Osteoblast (primary cell): ENCODE results near the gene XPOT. TPM values are rescaled to one million over a fixed set of nuclear protein-coding genes. Genes with fewer than 3 reads are reported as not detected.
"Not testable (repeated sequence)": the region's sequence is repeated elsewhere in the genome, so short reads cannot be mapped to it uniquely, and the experiment has no call there.

Experiments used
- DNase-seq: peaks from one replicate; pipeline ENCODE4 v3.0.0; 2011; ENCODE audit warnings: low spot score, mixed read lengths; ENCODE audit not compliant: insufficient read length; ENCODE audit errors: missing footprints
- H2AFZ ChIP-seq: 2 replicates; pipeline ENCODE4 v1.6.0; 2011; ENCODE audit warnings: mild to moderate bottlenecking, low read length
- H3K27ac ChIP-seq: 2 replicates; pipeline ENCODE4 v1.5.1; 2011; ENCODE audit warnings: mild to moderate bottlenecking, low read depth, low read length, moderate library complexity
- H3K27me3 ChIP-seq: 2 replicates; pipeline ENCODE4 v1.6.0; 2012; ENCODE audit warnings: mild to moderate bottlenecking, control low read depth, inconsistent platforms, low read length, moderate library complexity; ENCODE audit not compliant: insufficient read depth
- H3K36me3 ChIP-seq: 2 replicates; pipeline ENCODE4 v1.5.1; 2011; ENCODE audit warnings: mild to moderate bottlenecking, low read length, control low read depth, moderate library complexity; ENCODE audit not compliant: insufficient read depth
- H3K4me1 ChIP-seq: 2 replicates; pipeline ENCODE4 v1.5.1; 2011; ENCODE audit warnings: mild to moderate bottlenecking, low read length, control low read depth, moderate library complexity; ENCODE audit not compliant: insufficient read depth
- H3K4me2 ChIP-seq: 2 replicates; pipeline ENCODE4 v1.6.0; 2011; ENCODE audit warnings: mild to moderate bottlenecking, low read length; ENCODE audit not compliant: insufficient read depth
- H3K4me3 ChIP-seq: fragments of 200-600 bp; sonication (generic); 3 replicates; pipeline ENCODE4 v1.5.1; 2012; ENCODE audit warnings: mild to moderate bottlenecking, low read length, inconsistent platforms; ENCODE audit not compliant: insufficient read depth
- H3K79me2 ChIP-seq: 2 replicates; pipeline ENCODE4 v1.6.0; 2012; ENCODE audit warnings: mild to moderate bottlenecking, low read length, control low read depth, inconsistent platforms; ENCODE audit not compliant: insufficient read depth
- H3K9me3 ChIP-seq: 2 replicates; pipeline ENCODE4 v1.5.1; 2011; ENCODE audit warnings: low read depth, low read length, control low read depth
- H4K20me1 ChIP-seq: 2 replicates; pipeline ENCODE4 v1.6.0; 2012; ENCODE audit warnings: mild to moderate bottlenecking, low read length, control low read depth; ENCODE audit not compliant: insufficient read depth
- CTCF ChIP-seq: IDR thresholded peaks from 2 replicates; pipeline ENCODE4 v1.5.1; 2011; ENCODE audit warnings: mild to moderate bottlenecking, low read depth, low read length, moderate library complexity; ENCODE audit errors: extremely low read depth
- total RNA-seq: library from RNA; depleted of rRNA; stranded (reverse); fragments of >200 nt; gene quantifications from 2 replicates; pipeline ENCODE4 v1.2.3, GENCODE V29; 2012

XPOT gene, protein sequence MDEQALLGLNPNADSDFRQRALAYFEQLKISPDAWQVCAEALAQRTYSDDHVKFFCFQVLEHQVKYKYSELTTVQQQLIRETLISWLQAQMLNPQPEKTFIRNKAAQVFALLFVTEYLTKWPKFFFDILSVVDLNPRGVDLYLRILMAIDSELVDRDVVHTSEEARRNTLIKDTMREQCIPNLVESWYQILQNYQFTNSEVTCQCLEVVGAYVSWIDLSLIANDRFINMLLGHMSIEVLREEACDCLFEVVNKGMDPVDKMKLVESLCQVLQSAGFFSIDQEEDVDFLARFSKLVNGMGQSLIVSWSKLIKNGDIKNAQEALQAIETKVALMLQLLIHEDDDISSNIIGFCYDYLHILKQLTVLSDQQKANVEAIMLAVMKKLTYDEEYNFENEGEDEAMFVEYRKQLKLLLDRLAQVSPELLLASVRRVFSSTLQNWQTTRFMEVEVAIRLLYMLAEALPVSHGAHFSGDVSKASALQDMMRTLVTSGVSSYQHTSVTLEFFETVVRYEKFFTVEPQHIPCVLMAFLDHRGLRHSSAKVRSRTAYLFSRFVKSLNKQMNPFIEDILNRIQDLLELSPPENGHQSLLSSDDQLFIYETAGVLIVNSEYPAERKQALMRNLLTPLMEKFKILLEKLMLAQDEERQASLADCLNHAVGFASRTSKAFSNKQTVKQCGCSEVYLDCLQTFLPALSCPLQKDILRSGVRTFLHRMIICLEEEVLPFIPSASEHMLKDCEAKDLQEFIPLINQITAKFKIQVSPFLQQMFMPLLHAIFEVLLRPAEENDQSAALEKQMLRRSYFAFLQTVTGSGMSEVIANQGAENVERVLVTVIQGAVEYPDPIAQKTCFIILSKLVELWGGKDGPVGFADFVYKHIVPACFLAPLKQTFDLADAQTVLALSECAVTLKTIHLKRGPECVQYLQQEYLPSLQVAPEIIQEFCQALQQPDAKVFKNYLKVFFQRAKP
- 208 and 217 TPM in 2 replicates for total RNA-seq

GRCh38 chr12:64403707-64404469 is at the start of gene XPOT:
Gene XPOT, plus strand, starts transcription at chr12:64404392. Its CDS starts 5,644 bp downstream, at chr12:64410036.
- H3K4me2 ChIP-seq, result peak within 1 kb of the TSS; percentile 89
- peaks cover 25% of the 10 kb centered on the region for H3K4me1 ChIP-seq
- TF ChIP-seq CTCF, result no peak
- peaks cover 42% of the 10 kb centered on the region for H3K79me2 ChIP-seq
- H3K27me3 ChIP-seq, result no peaks in the 10 kb centered on the region
- peaks cover 4% of the 10 kb centered on the region for H3K36me3 ChIP-seq
- H4K20me1 ChIP-seq, result peaks cover 13% of the 10 kb centered on the region
- H3K9me3 ChIP-seq, result no peaks in the 10 kb centered on the region
- DNase-seq, result peak; percentile 98
- peak within 1 kb of the TSS; percentile 93 for H2AFZ ChIP-seq
- peak within 1 kb of the TSS; percentile 96 for H3K4me3 ChIP-seq
- H3K27ac ChIP-seq, result peak within 1 kb of the TSS; percentile 90

DNA sequence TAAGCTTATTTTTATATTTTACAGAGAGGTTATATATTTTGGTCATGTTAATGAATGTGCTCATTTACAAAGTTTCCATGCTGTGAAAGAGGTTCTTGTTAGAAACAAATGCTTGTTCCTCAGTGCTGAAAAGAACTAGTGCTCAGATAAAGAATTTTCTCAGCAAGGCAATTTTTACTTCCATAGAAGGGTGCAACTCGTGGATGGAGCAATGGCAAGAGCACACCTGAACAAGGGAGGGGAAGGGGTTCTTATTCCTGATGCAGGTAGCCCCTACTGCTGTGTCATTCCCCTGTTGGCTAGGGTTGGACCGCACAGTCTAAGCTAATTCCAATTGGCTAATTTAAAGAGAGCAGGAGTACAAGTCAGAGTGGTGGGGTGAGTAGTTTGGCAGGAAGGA is 48.0 kb upstream of the XPOT start:
- not testable (repeated sequence) for H3K27me3 ChIP-seq, H3K4me3 ChIP-seq, H2AFZ ChIP-seq, H3K4me2 ChIP-seq, H3K79me2 ChIP-seq, DNase-seq, H3K27ac ChIP-seq, H4K20me1 ChIP-seq, H3K36me3 ChIP-seq, H3K4me1 ChIP-seq, H3K9me3 ChIP-seq

DNA sequence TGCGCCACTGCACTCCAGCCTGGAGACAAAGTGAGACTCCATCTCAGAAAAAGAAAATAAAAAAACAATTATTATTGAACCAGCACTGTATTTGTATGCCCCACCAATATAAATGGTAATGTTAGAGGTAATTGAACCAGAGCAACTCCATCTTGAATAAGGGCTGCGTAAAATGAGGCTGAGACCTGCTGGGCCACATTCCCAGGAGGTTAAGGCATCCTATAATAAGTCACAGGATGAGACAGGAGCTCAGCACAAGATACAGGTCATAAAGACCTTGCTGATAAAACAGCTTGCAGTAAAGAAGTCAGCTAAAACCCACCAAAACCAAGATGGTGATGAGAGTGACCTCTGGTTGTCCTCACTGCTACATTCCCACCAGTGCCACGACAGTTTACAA is 43.0 kb upstream of the XPOT start:
- H3K4me3 ChIP-seq, H3K27me3 ChIP-seq, H3K9me3 ChIP-seq, H3K79me2 ChIP-seq, H2AFZ ChIP-seq, H3K4me2 ChIP-seq, H3K36me3 ChIP-seq, H3K27ac ChIP-seq, DNase-seq, H3K4me1 ChIP-seq, H4K20me1 ChIP-seq: not testable (repeated sequence)

GRCh38 chr12:64362721-64363305 is 41.4 kb upstream of the XPOT start:
- Histone ChIP-seq H3K79me2 (no peaks in the 10 kb centered on the region), H3K27ac (no peak overlapping the region), H2AFZ (no peak overlapping the region), H3K36me3 (no peaks in the 10 kb centered on the region), H3K9me3 (no peaks in the 10 kb centered on the region), H4K20me1 (no peaks in the 10 kb centered on the region), H3K4me3 (no peak overlapping the region), H3K4me2 (no peak overlapping the region), H3K27me3 (no peaks in the 10 kb centered on the region), H3K4me1 (no peaks in the 10 kb centered on the region)
- DNase-seq, result no peak
- TF ChIP-seq CTCF, result no peak
